GM21528 (cell line): Measurements from ENCODE around the gene ZNF778.
"Not testable (repeated sequence)": the region's sequence is repeated elsewhere in the genome, so short reads cannot be mapped to it uniquely, and the experiment has no call there.

Source experiments
- ATAC-seq: cut with Tn5 transposase; IDR thresholded peaks from one replicate; pipeline ENCODE4 v1.9.1; 2021; ENCODE audit warnings: mild to moderate bottlenecking, moderate library complexity; ENCODE audit not compliant: unreplicated experiment, low FRiP score

ZNF778 gene

DNA sequence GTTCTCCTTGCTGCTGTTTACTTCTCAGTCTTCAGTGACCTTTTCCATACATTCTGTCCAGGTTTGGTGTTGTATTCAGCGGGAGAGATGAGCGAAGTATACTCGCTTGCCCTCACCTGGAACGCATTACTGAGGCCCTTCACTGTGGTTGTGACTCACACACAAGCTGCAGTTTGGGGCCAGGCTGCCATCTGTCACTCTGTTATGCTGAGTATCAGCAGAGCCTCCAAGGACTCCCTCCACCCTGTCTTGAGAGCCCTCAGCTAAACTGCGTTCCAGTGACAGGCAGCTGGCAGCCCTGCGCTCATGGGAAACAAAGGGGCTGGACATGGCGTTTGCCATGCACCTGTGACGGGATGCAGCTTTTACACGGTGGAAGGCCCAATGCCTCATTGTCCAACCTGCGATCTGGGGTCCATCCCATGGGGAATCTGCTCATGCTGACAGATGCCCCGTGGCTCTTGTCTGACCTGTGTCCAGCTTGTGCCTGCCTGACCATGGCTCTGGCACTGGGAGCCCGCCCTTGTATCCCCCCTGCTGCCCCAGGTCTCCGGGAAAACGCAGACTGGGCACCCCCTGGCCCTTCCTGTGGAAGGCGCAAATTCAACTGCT, 6.5 kb upstream of the ZNF778 start:
- no peak for ATAC-seq

DNA sequence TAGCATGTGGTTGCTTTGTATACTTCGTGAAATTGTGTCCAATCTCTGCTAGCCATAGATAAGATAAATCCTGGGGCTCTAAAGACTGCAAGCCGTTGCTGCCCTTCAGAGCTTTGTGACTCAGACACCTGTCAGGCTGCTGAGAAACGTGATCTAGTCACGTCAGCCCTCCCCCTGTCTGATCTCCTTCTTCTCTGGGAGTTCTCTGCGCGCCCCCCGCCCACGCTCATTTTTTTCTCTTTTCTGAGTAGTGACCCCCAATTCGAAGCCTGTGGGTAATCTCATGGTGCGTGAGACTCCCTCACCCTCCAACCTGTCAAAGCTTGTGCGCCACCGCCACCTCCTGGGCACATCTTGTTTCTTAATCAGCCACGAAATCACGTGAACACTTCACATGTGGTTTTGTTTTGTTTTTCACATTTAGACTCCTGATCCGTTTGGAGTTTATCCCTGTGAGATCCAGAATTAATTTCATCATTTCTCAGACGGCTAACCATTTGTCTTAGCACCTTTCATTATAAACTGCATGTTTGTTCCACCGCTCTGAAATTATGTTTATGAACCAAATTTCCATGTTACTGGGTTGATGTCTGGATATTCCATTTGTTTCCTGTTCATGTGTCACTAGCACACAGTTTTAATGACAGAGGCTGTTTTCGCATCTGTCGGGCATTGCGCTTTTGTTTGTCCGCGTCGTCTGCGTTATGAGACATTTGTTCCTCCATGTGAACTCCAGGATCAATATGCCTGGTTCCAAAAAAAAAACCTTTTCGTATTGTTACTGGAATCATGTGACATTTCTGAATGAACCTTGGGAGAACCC, 977 bp upstream of the ZNF778 start:
- peak; percentile 48 for ATAC-seq

DNA sequence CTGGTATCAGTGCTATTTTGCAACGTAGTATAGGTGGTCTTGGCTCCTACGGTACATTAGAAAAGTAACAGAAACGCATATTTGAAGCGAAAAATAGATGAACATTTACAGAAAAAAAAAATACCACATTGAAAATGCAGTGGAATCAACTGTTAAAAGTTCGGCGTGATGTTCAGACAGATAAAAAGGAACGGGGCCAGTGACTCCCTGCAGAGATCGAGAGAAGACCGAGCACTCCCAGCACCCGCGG, 440 bp upstream of the ZNF778 start:
- ATAC-seq, result no peak

DNA sequence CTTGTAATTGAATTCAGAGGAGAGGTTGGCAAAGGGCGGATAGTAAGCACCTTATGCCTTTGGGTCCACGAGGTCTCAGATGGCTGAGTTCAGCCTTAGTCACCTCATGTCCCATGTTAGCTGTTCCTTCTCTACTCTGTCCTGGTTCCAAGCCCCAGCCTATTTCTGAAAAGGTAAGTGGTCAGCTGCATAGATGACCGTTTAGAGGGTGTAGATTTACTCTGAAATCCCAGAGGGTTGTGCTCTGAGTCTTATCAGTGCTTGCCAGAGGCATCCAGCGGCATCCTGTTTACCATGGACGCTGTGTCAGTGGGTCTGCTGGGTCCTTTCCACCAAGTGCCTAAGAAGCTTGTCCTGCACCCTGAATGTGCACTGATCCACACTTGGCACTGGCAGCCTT, 1.9 kb downstream of the ZNF778 start:
- no peak for ATAC-seq

DNA sequence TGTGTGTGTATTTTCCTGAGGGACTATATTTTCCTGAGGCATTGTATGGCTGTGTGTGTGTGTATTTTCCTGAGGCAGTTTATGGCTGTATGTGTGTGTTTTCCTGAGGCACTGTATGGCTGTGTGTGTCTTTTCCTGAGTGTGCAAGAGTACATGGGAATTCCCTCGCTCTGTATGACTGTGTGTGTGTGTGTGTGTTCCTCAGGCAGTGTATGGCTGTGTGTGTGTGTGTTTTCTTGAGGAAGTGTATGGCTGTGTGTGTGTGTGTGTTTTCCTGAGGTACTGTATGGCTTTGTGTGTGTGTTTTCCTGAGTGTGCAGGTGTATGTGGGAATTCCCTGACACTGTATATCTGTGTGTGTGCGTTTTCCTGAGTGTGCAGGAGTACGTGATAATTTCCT, 4.1 kb downstream of the ZNF778 start:
- ATAC-seq, result no peak

DNA sequence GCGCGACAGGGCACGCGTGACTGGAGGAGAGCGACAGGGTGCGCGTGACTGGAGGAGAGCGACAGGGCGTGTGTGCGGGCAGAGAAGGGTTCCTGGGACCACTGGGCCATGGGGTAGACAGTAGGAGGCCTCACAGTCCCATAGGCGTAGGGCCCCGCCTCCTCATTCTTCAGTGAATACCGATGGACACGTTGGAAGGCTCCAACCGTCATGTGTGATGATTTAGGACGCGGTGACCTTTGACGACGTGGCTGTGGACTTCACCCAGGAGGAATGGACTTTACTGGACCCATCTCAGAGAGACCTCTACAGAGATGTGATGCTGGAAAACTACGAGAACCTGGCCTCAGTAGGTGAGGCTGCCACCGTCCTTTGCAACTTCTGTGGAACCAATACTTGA, 5.4 kb downstream of the ZNF778 start:
- no peak for ATAC-seq

DNA sequence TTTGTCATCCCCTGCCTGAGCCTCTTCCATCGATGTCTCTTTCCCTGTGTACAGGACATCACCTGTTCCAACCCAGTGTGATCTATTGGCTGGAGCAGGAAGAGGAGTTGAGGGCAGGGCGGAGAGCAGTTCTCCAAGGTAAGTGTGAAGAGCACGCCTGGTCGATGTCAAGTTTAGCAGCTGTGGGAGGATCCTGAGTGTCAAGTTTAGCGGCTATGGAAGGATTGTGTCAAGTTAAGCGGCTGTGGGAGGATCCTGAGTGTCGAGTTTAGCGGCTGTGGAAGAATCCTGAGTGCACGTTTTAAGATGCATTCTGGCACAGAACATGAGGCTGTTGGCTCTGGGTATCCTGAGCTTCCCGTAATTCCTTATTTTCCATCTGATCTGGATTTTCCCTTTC, 7.2 kb downstream of the ZNF778 start:
- no peak for ATAC-seq

DNA sequence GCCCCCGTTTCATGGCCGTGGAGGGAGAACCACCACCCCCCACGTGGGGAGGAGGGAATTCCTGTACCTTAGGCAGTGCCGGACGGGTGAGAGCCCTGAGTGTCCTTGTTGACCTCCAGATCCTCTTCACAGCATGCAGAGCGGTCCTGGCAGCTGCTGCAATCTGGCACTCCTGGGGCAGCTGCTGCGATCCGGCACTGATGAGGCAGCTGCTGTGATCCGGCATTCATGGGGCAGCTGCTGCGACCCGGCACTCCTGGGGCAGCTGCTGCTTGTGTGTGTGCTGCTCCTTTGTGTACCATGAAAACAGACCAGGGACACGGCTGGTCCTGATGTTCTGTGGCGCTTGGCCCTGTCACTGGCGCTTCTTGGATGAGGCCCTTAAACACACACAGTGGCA, 12.8 kb downstream of the ZNF778 start:
- no peak for ATAC-seq

DNA sequence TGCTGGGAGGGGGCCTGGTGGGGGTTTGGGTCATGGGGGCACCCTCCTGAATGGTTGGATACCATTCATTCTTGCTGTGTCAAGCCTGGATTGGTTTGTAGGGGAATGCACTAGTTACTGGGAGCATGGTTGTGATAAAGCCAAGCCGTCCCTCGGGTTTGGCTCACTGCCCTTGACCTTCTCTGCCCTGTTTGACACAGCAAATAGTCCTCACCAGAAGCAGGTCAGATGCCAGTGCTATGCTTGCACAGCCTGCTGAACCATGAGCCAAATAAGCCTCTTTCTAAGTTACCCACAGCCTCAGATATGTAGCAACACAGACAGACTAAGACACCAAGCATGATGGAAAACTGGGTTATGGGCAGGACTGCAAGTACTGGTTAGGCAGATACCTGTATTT, 14.6 kb downstream of the ZNF778 start:
- no peak for ATAC-seq

DNA sequence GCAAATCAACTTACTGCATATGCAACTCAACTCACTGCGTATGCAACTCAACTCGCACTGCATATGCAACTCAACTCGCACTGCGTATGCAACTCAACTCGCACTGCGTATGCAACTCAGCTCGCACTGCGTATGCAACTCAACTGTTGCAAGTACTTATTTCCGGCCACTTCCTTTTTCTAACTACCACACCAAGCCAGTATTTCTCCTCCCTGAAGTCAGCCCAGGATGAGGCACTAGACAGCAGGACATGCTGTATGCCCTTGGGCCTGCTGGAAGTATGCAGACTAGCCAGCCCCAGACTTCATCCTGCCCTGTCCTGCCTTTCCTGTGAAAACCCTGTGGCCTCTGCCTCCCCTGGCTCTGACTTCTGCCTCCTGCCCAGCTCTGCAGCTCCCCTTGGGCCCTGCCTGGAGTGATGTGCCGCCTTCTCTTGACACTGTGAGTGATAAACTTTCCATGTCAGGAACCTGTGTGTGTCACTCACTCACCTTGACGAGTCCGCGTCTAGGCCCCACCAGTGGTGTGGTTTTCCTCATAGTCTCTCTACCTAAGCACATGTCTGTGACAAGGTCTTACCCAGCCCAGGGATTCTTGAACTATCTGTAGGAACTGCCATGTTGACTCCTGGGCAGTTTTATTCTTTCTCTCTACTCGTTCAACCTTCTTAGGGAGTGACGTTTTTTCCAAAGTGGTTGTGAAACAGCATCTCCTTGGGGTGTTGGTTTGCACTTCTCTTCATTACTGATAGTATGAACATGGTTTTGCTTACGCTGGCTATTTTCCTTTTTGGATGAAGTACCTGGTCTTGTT, 16.4 kb downstream of the ZNF778 start:
- ATAC-seq, result no peak

DNA sequence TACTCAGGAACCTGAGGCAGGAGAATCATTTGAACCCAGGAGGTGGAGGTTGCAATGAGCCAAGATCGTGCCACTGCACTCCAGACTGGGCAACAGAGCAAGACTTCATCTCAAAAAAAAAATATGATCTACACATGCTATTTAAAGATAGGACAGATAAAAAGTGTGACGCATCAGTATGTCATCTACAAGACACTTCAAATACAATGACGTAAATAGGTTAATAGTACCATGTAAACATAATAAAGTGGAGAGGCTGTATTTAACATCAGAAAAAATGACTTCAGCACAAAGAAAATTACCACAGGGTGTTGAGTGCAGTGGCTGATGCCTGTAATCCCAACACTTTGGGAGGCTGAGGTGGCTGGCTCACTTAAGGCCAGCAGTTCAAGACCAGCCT, 20.2 kb downstream of the ZNF778 start:
- no peak for ATAC-seq

DNA sequence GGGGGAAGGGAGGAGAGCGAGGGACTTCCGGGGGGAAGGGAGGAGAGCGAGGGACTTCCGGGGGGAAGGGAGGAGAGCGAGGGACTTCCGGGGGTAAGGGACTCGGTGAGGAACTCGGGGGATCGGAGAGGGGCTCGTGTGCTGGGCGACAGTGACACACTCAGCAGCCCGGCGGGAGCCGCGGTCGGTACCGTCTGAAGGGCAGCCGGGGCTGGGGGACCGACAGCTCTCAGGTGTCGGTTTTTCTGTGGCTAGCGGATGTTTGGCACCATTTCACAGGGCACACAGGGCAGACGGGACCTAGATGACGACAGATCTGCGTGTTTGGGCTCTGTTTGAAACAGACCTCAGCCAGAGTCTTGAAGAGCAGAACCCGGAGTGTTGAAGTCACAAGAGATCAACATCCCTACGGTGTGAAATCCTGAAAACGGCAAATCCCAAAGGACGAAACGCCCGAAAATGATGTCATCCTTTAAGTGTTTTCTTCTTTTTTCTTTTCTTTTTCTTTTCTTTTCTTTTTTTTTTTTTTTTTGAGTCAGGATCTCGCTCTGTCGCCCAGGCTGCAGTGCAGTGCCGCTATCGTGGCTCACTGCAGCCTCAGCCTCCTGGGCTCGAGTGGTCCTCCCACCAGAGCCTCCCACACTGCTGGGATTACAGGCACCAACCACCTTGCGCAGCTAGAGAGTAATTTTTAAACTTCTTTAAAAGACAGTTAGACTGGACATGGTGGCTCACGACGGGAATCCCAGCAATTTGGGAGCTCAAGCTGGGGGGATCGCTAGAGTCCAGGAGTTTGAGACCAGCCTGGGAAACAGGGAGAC, 23.9 kb downstream of the ZNF778 start:
- peak; percentile 56 for ATAC-seq

DNA sequence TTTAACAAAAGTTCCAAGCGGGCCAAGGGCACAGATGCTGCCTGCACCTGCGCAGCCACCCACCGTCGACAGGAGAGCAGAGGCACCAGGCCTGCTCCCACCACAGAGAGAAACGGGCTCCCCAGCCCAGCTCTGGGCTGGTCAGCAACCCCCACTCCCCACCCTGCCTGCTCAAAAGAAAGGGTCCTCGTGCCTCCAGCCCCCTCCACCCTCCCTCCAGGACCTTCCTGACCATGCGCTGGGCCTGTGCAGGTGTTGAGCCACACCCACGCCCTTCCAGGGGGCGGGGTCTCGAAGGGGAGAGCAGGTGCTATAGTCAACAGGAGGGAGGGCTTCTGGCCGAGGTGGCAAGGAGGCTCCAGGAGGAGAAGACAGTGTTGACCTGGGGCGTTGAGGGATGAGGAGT, 25.3 kb downstream of the ZNF778 start:
- no peak for ATAC-seq

DNA sequence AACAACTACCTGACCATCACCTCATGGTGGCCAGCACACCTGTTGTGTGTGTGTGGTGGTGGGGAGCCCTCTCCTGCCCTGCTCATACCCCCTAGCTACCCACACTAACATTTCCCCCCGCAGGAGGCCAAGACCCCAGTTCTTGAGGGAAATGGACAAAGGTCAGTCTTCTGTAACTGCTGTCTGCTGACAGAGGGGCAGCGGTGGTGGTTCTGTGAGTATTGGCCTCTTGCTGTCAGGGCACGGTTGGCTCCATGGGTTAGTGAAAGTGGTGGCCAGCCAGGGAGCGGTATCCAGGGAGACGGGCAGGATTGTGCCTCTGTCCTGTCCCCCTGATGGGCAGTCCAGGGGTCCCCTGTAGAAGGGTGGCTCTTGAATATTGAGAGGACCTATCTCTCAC, 26.2 kb downstream of the ZNF778 start:
- ATAC-seq, result no peak

DNA sequence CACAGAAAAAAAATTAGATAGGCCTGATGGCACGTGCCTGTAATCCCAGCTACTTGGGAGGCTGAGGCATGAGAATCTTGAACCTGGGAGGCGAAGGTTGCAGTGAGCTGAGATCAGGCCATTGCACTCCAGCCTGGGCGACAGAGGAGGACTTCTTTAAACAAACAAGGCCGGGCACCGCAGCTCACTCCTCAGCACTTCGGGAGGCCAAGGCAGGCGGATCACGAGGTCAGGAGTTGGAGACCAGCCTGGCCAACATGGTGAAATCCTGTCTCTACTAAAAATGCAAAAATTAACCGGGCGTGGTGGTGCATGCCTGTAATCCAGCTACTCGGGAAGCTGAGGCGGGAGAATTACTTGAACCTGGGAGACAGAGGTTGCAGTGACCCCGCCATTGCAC, 26.8 kb downstream of the ZNF778 start:
- ATAC-seq, result not testable (repeated sequence)

DNA sequence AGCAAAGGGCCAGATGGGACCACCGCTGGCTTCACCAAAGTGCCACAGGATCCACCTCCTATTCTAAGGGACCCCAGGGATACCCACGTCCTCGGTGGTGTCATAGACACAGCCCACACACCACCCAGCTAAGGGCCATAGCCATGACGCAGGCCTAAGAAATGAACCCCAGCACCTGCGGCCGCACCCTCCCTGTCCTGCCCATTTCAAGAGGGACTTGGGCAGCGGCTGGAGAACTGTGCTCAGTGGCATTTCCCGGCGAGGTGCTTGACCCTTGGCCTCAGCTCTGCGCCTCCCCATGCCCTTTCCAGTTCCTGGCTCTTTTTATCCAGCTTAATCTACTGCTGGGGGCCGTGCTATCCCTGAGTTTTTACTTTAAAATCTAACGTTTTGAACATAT, 27.3 kb downstream of the ZNF778 start:
- no peak for ATAC-seq

DNA sequence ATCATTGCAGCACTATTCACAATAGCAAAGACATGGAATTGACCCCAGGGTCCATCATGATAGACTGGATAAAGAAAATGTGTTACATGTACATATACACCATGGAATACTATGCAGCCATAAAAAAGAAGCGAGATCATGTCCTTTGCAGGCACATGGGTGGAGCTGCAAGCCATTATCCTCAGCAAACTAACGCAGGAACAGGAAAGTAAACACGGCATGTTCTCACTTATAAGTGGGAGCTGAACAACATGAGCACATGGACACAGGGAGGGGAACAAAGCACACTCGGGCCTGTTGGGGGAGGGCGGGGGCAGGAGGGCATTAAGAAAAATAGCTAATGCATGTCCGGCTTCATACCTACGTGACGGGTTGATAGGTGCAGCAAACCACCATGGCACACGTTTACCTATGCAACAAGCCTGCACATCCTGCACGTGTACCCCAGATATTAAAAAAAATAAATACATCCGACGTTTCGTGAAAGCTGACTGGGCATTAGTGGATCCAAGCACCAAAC, 28.9 kb downstream of the ZNF778 start:
- no peak for ATAC-seq

DNA sequence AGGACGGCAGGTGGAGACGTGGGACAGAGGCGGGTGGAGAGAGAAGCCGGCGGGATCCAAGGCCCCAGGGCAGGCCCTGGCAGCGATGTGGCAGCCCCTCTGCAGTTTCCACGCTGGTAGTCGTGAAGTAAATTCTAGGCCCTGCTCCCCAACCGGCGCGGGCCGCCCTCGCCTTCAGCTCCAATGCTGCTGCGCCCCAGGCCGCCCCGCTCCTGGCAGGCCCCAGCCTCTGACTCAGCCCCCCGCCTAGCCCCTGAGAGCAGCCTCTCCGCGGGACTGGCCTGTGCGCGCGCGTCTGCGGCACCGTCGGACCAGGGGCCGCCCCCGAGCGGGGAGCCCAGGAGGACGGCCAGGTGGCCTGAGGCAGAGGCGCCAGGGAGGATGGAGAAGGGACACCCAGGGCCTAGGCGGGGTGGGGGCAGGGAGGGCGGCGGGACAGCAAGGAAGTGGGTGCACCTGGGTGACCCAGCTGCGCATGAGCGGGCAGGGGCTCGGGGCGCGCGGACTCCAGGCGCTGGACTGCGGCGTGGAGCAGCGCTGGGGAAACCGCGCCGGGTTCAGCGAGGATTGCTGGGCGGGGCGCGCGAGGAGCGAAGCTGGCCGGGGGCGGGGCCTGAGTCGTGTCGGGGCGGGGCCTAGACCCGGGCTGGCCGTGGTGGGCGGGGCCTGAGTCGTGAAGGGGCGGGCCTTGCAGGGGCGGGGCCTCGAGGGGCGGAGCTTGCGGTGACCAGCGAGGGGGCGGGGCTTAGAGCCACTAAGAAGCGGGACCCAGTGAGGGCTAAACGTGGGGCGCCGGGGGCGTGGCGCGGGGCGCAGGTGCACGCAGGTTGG, 29.6 kb downstream of the ZNF778 start:
- peak; percentile 56 for ATAC-seq

DNA sequence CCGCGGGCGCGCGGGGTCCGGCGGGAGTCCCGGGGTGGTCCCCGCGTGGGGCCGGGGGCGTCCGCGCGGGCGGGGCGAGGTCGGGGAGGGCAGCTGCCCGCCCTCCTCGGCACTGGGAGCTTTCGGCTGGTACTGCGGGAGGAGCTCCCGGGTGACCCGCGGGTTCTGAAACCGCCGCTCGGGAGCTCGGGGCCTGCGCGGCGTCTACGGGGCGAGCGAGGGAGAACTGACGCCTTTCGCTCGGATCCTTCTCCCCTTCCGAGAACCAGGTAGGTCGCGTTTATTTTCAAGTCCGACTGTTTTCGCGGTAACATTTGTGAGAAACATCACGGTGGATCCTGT, 30.2 kb downstream of the ZNF778 start:
- ATAC-seq, result peak; percentile 15
